GM12875 (cell line): ENCODE measurements around the gene CERS6.

Experiments
- H3K4me3 ChIP-seq: one replicate; pipeline ENCODE4 v1.5.1; 2011; ENCODE audit warnings: low read depth, low read length, control low read depth
- CTCF ChIP-seq: IDR thresholded peaks from 2 replicates; pipeline ENCODE4 v1.5.1; 2011; ENCODE audit warnings: low read depth, mild to moderate bottlenecking, control low read depth, inconsistent platforms, low read length, moderate library complexity, borderline replicate concordance; ENCODE audit not compliant: insufficient read depth

Gene CERS6

GRCh38 chr2:168453404-168453803 is 2.7 kb upstream of the CERS6 start:
- H3K4me3 ChIP-seq, result no peak overlapping the region
- TF ChIP-seq CTCF, result no peak

DNA sequence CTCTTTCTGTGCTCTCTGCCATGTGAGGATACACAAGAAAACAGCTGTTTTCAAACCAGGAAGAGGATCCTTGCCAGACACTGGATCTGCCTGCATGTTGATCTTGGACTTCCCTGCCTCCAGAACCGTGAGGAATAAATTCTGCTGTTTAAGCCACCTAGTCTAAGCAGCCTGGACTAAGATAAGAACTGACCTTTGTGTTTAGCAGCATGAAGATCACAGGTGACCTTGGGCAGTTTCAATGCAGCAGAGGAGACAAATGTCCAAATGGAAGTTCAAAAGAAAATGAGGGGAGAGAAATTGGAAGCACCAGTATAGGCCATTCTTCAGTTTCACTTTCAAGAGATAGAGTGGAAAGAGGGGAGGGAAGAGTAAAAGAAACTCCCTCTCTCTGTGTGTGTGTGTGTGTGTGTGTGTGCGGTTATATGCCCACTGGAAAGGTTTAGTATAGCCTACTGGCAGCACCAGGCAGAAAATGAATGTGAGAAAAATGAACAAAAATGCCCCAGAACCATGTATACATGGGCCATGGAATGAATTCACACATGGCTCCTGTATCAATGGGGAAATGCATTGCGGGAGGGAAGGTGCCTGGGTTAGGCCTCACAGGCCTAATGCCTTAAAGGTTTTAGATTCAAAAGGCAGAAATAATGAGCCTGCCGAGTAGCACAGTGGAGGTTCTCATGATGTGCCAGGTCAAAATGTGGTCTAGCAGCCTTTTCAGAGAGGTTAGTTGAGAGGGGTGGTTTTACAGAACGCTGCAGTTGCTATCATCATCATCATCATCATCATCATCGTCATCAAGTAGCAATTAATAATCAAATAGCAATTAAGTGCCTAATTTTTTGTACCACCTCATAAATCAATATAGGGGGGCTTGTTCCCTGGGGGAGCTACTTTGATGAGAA is 1.1 kb upstream of the CERS6 start:
- no peak for TF ChIP-seq CTCF
- H3K4me3 ChIP-seq, result peak overlapping the region; percentile 85

GRCh38 chr2:168456521-168457189 is 583 bp downstream of the CERS6 start:
- TF ChIP-seq CTCF, result no peak
- peak overlapping the region; percentile 85 for H3K4me3 ChIP-seq

DNA sequence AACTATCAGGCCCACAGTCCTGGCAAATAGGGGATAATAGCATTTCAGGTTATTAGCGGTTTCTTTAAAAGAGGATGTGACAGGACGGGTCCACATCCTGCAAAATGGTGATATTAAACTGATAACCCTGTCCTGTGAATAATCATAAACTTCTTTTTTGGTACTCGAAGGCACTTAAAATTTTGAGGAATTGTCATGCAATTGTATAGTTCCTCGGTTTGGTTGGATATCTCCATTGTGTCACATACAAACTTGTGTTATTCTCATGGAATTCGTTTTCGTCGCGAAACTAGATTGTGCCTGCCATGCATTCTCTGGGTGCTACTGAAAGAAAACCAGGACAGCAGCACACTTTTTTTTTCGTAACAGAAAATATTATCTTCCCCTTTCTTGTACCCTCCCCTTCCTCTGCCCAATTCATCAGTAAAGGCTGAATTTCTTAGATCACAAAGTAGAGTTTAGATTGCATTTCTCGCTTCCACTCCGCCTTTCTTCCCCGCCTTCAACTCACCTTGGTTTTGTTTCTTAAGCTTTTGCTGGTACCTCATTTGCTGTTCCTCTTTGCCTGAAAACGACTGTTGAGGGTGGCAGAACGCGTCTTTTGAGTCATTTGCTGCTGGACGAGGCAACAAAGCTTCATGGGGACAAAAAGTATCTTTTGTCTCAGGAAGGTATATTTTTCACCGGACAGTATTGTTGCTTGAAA is 1.3 kb downstream of the CERS6 start:
- TF ChIP-seq CTCF, result no peak
- H3K4me3 ChIP-seq, result peak overlapping the region; percentile 85

DNA sequence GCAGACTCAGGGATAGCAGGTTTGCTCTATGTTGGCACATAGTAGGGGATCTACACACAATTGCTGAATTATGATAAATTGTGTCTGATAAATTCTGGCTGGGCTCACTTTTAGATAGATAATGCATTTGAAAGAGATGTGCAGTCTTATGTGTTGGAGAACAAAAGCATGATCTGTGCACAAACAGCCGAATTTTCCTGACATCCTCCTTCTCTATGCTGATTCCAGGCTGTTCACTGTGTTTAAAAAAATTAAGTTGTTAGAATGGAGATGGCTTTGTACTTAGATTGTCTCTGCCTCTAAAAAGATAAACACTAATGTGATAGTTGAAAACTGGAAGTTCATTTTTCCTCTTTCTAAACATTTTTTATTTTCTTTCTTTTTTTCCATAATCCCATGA is 2.1 kb downstream of the CERS6 start:
- TF ChIP-seq CTCF, result no peak
- H3K4me3 ChIP-seq, result no peak overlapping the region

GRCh38 chr2:168459256-168459655 is 3.2 kb downstream of the CERS6 start:
- H3K4me3 ChIP-seq, result no peak overlapping the region
- no peak for TF ChIP-seq CTCF

GRCh38 chr2:168460571-168460970 is 4.5 kb downstream of the CERS6 start:
- no peak for TF ChIP-seq CTCF
- no peak overlapping the region for H3K4me3 ChIP-seq
